Putamen (tissue), 1 donor: ENCODE measurements around the gene CNTF.

ENCODE experiments used
- DNase-seq: peaks from one replicate; pipeline ENCODE4 v3.0.0-alpha.2; 2016; ENCODE audit warnings: low spot score

The CNTF gene

DNA sequence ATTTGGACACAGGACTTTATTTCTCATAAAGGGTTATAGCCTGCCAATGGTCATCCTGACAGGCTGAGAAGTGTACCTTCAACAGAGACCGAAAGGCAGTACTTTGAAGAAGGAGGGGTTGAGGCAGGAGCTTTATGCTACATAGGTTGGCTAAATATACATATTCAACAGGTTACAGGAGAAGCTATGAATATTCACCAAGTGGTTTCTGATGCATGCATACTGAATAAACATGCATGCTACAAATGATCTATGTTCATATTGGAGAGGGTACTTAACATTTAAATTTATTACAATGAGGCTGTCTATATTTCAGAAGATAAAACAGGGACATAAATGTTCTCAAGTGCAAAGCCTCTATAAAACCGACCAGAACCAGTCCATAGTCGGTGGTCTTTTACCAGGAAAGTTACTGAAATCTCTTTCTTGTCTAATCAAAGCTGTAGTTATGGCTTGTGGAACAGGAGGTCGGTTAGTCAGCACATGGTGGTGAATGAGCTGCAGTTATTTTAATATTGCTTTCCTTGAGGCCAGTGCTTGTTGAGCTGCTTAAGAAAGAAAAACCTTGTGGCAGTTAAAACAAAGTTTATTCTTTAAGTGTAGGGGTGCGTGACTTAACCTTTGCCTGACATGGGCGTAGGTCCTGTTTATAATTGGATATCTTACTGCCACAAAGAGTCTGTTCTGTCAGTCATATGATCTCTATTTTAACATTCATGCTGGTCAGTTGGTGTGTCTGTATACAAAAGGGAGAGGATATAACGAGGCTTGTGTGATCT lies 19.5 kb downstream of the CNTF start:
- no peak for DNase-seq

- DNase-seq, result no peak
Measured at GRCh38 chr11:58645854-58646253, 23.4 kb downstream of the CNTF start.

- no peak for DNase-seq
Measured at GRCh38 chr11:58647141-58647699, 24.8 kb downstream of the CNTF start.

- no peak for DNase-seq
Measured at GRCh38 chr11:58647866-58648265, 25.4 kb downstream of the CNTF start.

- DNase-seq, result no peak
Measured at GRCh38 chr11:58649623-58650022, 27.2 kb downstream of the CNTF start.

GRCh38 chr11:58650496-58650895 lies 28.0 kb downstream of the CNTF start:
- DNase-seq, result no peak

DNA sequence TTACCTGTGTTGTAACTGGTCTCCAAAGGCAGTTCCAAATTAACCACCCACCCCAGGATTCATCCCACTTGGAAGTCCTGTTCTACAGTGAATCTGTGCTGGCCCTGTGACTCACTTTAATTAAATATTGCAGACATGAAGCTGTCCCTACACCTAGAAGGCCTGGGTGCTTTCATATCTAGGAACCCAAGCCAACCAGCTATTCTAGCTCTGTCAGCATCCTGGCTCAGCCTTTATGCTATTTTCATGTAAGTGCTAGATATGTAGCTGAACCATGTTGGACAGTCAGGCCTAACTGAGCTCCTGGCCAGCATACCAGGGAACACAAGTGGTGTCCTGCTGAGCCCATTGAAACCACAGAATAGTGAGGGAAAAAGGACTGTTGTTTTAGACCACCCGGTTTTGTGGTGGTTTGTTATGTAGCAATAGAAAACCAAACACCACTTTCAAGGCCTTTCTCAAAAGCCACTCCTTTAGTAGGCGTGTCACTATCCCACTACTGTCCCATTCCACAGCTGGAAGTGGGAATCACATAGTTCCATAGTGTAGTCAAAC lies 30.3 kb downstream of the CNTF start:
- no peak for DNase-seq

DNA sequence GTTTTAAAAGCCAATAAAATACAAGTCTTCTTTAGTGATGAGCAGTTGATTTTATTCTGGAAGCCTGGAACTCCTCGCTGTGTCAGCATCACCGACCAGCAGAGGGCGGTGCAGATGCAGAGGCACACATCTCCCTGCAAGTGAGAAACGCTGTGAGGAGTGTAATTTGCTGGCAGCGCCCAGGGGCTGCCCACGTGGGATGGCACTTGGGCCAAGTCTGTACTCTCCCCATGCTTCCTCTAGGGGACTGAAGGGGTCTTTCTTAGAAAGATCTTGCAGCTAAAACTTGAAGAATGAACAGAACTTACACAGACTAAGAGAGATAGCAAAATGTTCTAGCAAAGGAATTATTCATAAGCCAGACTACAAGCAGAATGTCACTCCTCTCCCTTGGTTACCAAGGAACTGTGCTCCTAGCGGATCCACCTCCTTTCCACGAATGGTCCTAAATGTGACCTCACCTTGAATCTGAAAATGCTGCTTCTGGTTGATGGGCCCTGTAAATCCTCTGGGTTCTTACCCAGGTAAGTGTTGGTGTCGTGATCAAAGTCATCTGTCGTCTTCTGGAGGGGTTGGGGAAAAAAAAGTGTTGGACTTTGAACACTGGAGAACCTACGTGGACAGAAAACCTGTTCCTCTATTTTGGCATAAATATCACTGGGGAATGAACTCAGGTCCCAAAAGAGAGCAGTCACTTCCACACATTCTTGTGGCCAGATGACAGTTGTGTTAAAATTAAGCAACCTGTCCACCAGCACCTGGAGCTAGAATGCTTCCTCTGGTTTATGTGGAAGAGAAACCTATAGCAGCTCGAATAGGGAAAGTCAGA lies 31.8 kb downstream of the CNTF start:
- peak; percentile 69 for DNase-seq

- DNase-seq, result no peak
Measured at GRCh38 chr11:58654908-58655296, 32.4 kb downstream of the CNTF start.

DNA sequence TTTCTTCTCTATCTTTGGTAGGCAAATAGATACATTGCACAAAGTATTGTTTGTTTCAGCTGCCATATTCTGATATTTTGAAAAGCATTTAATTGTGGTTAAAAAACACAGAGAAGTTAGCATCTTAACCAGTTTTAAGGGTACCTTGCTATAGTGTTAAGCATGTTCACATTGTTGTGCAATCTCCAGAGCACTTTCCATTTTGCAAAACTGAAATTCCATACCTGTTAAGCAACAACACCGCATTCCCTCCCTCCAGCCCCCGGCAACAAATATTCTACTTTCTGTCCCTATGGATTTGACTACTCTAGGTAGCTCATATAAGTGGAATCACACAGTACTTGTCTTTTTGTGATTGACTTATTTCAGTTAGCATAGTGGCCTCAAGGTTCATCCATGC lies 33.9 kb downstream of the CNTF start:
- DNase-seq, result no peak

- no peak for DNase-seq
Measured at GRCh38 chr11:58658623-58659022, 36.2 kb downstream of the CNTF start.

DNA sequence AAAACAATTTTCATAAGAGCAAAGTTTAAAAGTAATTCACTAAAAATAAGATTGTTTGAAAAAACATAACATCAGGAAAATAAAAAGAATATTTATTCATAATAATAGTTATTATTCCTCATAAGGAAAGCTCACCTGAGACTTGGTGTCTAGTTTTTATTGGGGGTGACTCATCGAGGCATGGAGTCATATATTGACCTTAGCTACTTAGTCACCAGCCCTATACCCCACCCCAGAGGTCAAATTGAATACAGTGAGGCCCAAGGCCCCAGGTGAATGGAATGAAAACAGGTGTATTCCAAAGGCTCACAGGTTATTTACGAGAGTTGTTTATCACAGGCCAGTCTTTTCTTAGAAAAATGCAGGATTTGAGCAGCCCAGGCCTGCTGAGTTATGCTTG lies 36.9 kb downstream of the CNTF start:
- no peak for DNase-seq

- no peak for DNase-seq
Measured at GRCh38 chr11:58659910-58660570, 37.6 kb downstream of the CNTF start.

GRCh38 chr11:58671983-58672633 lies 49.6 kb downstream of the CNTF start:
- no peak for DNase-seq

- DNase-seq, result no peak
Measured at GRCh38 chr11:58674609-58675008, 52.1 kb downstream of the CNTF start.
